Measurements from ENCODE around the gene KCNG3. TPM values are rescaled to one million over a fixed set of nuclear protein-coding genes. Genes with fewer than 3 reads are reported as not detected.
A peak's percentile ranks its signal among the peaks of the same experiment; 100 is the strongest.

Gene KCNG3
- 1 to 10 TPM in 1 of 2 donors, under 1 TPM in 1; 0.28 to 5.2 TPM for total RNA-seq
- polyA plus RNA-seq (ENCODE audit: insufficient read length in 2 of 2): under 1 TPM; 0.27 to 0.33 TPM
- long read RNA-seq, donor 1: 0 reads
- long read RNA-seq, donor 2: 0 reads
- long read RNA-seq, donor 3: 0 reads
- long read RNA-seq, donor 4: 0 reads

GRCh38 chr2:42493468-42494354, at the start of gene KCNG3:
Gene KCNG3, minus strand, starts transcription at chr2:42493982. Its CDS starts 481 bp downstream, at chr2:42493501.
- WGBS (ENCODE audit: insufficient coverage): under 1% methylated on average over 123 of the region's 123 CpGs
- Histone ChIP-seq H3K4me1 (ENCODE audit: control insufficient read depth, insufficient read depth, low read length) (peaks cover 17% of the 10 kb centered on the region), H3K4me3 (ENCODE audit: low read depth, low read length) (peak within 1 kb of the TSS; percentile 49), H3K27me3 (ENCODE audit: control insufficient read depth, insufficient read depth, low read length) (peaks cover 23% of the 10 kb centered on the region), H3K27ac (ENCODE audit: low read depth, low read length) (no peak within 1 kb of the TSS), H3K9me3 (ENCODE audit: control insufficient read depth, insufficient read depth, low read length) (no peaks in the 10 kb centered on the region), H3K36me3 (ENCODE audit: control insufficient read depth, insufficient read depth, low read length) (no peaks in the 10 kb centered on the region)
- DNase-seq (ENCODE audit: low read depth in 4 of 6, low spot score in 6 of 6): peak in 3 of 6 donors; percentile 31 to 82 (median 80)

DNA sequence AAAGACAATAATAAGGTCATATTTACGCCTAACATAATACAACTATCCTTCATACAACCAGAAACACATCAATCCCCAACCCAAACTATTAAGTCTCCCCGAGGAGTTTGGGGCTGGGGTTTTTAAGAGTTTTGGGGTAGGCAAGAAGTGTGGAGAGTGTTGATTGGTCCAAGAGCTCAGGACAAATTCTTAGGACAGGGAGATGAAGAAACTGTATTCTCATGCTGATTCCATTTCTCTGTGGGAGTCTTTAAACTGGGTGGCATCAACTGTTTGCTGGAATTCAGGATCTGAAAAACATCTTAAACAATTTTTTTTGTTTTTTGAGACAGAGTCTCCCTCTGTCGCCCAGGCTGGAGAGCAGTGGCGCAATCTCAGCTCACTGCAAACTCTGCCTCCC, 49.1 kb upstream of the KCNG3 start:
- no peak overlapping the region for H3K4me3 ChIP-seq (ENCODE audit: low read depth, low read length)
- H3K9me3 ChIP-seq (ENCODE audit: control insufficient read depth, insufficient read depth, low read length): no peaks in the 10 kb centered on the region
- no peaks in the 10 kb centered on the region for H3K4me1 ChIP-seq (ENCODE audit: control insufficient read depth, insufficient read depth, low read length)
- H3K27me3 ChIP-seq (ENCODE audit: control insufficient read depth, insufficient read depth, low read length): no peaks in the 10 kb centered on the region
- 100% methylated on average over 2 of the region's 4 CpGs for WGBS (ENCODE audit: insufficient coverage)
- DNase-seq (ENCODE audit: low read depth in 4 of 6, low spot score in 6 of 6): no peak
- no peaks in the 10 kb centered on the region for H3K36me3 ChIP-seq (ENCODE audit: control insufficient read depth, insufficient read depth, low read length)
- no peak overlapping the region for H3K27ac ChIP-seq (ENCODE audit: low read depth, low read length)

- Histone ChIP-seq H3K36me3 (ENCODE audit: control insufficient read depth, insufficient read depth, low read length) (no peaks in the 10 kb centered on the region), H3K27ac (ENCODE audit: low read depth, low read length) (no peak overlapping the region), H3K9me3 (ENCODE audit: control insufficient read depth, insufficient read depth, low read length) (no peaks in the 10 kb centered on the region), H3K4me3 (ENCODE audit: low read depth, low read length) (no peak overlapping the region), H3K27me3 (ENCODE audit: control insufficient read depth, insufficient read depth, low read length) (no peaks in the 10 kb centered on the region), H3K4me1 (ENCODE audit: control insufficient read depth, insufficient read depth, low read length) (no peaks in the 10 kb centered on the region)
- WGBS (ENCODE audit: insufficient coverage): no CpG with 5 or more reads among the region's 3 CpGs
- no peak for DNase-seq (ENCODE audit: low read depth in 4 of 6, low spot score in 6 of 6)
Measured at GRCh38 chr2:42537493-42537892, 43.7 kb upstream of the KCNG3 start.

DNA sequence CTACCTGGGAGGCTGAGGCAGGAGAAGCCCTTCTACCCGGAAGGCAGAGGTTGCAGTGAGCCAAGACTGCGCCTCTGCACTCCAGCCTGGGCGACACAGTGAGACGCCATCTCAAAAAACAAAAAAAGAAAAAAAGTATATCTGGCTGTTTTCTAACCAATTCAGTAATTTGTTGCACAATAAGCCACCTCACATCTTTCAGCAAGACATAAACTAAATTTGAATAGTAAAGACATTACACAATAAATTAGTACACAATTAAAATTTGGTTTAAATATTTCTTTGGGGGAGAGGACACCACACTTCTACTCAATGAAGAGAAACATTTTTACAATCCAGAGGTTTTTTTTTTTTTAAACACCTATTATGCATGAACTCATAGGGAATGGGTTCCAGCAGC, 38.6 kb upstream of the KCNG3 start:
- Histone ChIP-seq H3K27me3 (ENCODE audit: control insufficient read depth, insufficient read depth, low read length) (no peaks in the 10 kb centered on the region), H3K4me1 (ENCODE audit: control insufficient read depth, insufficient read depth, low read length) (no peaks in the 10 kb centered on the region), H3K27ac (ENCODE audit: low read depth, low read length) (no peak overlapping the region), H3K4me3 (ENCODE audit: low read depth, low read length) (no peak overlapping the region), H3K9me3 (ENCODE audit: control insufficient read depth, insufficient read depth, low read length) (no peaks in the 10 kb centered on the region), H3K36me3 (ENCODE audit: control insufficient read depth, insufficient read depth, low read length) (no peaks in the 10 kb centered on the region)
- no peak for DNase-seq (ENCODE audit: low read depth in 4 of 6, low spot score in 6 of 6)
- 100% methylated on average over 1 of the region's 4 CpGs for WGBS (ENCODE audit: insufficient coverage)

GRCh38 chr2:42523341-42523740, 29.6 kb upstream of the KCNG3 start:
- H3K9me3 ChIP-seq (ENCODE audit: control insufficient read depth, insufficient read depth, low read length): no peaks in the 10 kb centered on the region
- no peaks in the 10 kb centered on the region for H3K36me3 ChIP-seq (ENCODE audit: control insufficient read depth, insufficient read depth, low read length)
- DNase-seq (ENCODE audit: low read depth in 4 of 6, low spot score in 6 of 6): peak in 1 of 6 donors; percentile 4
- 69% methylated on average over 10 of the region's 13 CpGs for WGBS (ENCODE audit: insufficient coverage)
- H3K4me3 ChIP-seq (ENCODE audit: low read depth, low read length): no peak overlapping the region
- no peak overlapping the region for H3K27ac ChIP-seq (ENCODE audit: low read depth, low read length)
- H3K27me3 ChIP-seq (ENCODE audit: control insufficient read depth, insufficient read depth, low read length): no peaks in the 10 kb centered on the region
- no peaks in the 10 kb centered on the region for H3K4me1 ChIP-seq (ENCODE audit: control insufficient read depth, insufficient read depth, low read length)

- DNase-seq (ENCODE audit: low read depth in 4 of 6, low spot score in 6 of 6): no peak
- Histone ChIP-seq H3K27me3 (ENCODE audit: control insufficient read depth, insufficient read depth, low read length) (no peaks in the 10 kb centered on the region), H3K27ac (ENCODE audit: low read depth, low read length) (no peak overlapping the region), H3K9me3 (ENCODE audit: control insufficient read depth, insufficient read depth, low read length) (no peaks in the 10 kb centered on the region), H3K4me1 (ENCODE audit: control insufficient read depth, insufficient read depth, low read length) (no peaks in the 10 kb centered on the region), H3K36me3 (ENCODE audit: control insufficient read depth, insufficient read depth, low read length) (no peaks in the 10 kb centered on the region), H3K4me3 (ENCODE audit: low read depth, low read length) (no peak overlapping the region)
- 88% methylated on average over 1 of the region's 2 CpGs for WGBS (ENCODE audit: insufficient coverage)
Measured at GRCh38 chr2:42522035-42522434, 28.3 kb upstream of the KCNG3 start.

GRCh38 chr2:42519624-42520023, 25.8 kb upstream of the KCNG3 start:
- H3K9me3 ChIP-seq (ENCODE audit: control insufficient read depth, insufficient read depth, low read length): no peaks in the 10 kb centered on the region
- H3K27me3 ChIP-seq (ENCODE audit: control insufficient read depth, insufficient read depth, low read length): no peaks in the 10 kb centered on the region
- DNase-seq (ENCODE audit: low read depth in 4 of 6, low spot score in 6 of 6): no peak
- WGBS (ENCODE audit: insufficient coverage): 96% methylated on average over 7 of the region's 8 CpGs
- H3K4me3 ChIP-seq (ENCODE audit: low read depth, low read length): no peak overlapping the region
- H3K4me1 ChIP-seq (ENCODE audit: control insufficient read depth, insufficient read depth, low read length): no peaks in the 10 kb centered on the region
- no peaks in the 10 kb centered on the region for H3K36me3 ChIP-seq (ENCODE audit: control insufficient read depth, insufficient read depth, low read length)
- H3K27ac ChIP-seq (ENCODE audit: low read depth, low read length): no peak overlapping the region

- Histone ChIP-seq H3K27me3 (ENCODE audit: control insufficient read depth, insufficient read depth, low read length) (no peaks in the 10 kb centered on the region), H3K9me3 (ENCODE audit: control insufficient read depth, insufficient read depth, low read length) (no peaks in the 10 kb centered on the region), H3K36me3 (ENCODE audit: control insufficient read depth, insufficient read depth, low read length) (no peaks in the 10 kb centered on the region), H3K27ac (ENCODE audit: low read depth, low read length) (no peak overlapping the region), H3K4me1 (ENCODE audit: control insufficient read depth, insufficient read depth, low read length) (no peaks in the 10 kb centered on the region), H3K4me3 (ENCODE audit: low read depth, low read length) (no peak overlapping the region)
- DNase-seq (ENCODE audit: low read depth in 4 of 6, low spot score in 6 of 6): no peak
- 96% methylated on average over 4 of the region's 4 CpGs for WGBS (ENCODE audit: insufficient coverage)
Measured at GRCh38 chr2:42516418-42516901, 22.7 kb upstream of the KCNG3 start.

DNA sequence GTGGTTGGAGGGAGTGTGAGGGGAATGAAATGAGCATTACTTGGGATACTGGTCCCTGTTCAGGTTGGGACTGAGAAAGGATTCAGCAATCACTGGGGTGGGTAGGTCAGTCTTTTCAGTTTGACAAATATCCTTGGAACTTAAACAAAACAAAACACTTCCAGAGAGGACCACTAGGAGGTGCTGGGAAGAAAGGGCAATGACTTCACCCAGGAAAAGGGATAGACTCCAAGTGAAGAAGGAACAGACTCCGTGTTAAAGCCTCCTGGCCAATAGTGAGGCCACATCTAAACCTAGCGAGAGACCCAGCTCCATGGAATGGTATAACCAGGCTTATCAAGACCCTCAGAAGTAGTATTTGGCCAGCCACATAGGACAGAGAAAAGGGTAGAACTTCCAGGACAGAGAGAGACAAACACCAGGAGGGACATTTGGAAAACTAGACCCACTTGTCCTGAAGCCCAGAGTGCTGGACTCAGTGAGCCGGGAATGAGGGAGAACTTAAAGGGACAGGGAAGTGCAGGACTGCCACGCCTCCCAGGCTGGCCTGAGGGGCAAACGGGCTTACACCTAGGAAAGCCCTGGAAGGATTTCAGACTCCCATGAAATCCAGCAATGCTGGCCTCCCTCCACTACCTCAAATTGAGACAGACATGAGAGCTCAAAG, 19.6 kb upstream of the KCNG3 start:
- Histone ChIP-seq H3K27me3 (ENCODE audit: control insufficient read depth, insufficient read depth, low read length) (no peaks in the 10 kb centered on the region), H3K4me1 (ENCODE audit: control insufficient read depth, insufficient read depth, low read length) (no peaks in the 10 kb centered on the region), H3K4me3 (ENCODE audit: low read depth, low read length) (no peak overlapping the region), H3K9me3 (ENCODE audit: control insufficient read depth, insufficient read depth, low read length) (no peaks in the 10 kb centered on the region), H3K36me3 (ENCODE audit: control insufficient read depth, insufficient read depth, low read length) (no peaks in the 10 kb centered on the region), H3K27ac (ENCODE audit: low read depth, low read length) (no peak overlapping the region)
- no peak for DNase-seq (ENCODE audit: low read depth in 4 of 6, low spot score in 6 of 6)
- 68% methylated on average over 5 of the region's 5 CpGs for WGBS (ENCODE audit: insufficient coverage)

All from spinal cord (tissue), 10 donors.